ENCODE measurements around the gene CCDC122.

CCDC122 gene

DNA sequence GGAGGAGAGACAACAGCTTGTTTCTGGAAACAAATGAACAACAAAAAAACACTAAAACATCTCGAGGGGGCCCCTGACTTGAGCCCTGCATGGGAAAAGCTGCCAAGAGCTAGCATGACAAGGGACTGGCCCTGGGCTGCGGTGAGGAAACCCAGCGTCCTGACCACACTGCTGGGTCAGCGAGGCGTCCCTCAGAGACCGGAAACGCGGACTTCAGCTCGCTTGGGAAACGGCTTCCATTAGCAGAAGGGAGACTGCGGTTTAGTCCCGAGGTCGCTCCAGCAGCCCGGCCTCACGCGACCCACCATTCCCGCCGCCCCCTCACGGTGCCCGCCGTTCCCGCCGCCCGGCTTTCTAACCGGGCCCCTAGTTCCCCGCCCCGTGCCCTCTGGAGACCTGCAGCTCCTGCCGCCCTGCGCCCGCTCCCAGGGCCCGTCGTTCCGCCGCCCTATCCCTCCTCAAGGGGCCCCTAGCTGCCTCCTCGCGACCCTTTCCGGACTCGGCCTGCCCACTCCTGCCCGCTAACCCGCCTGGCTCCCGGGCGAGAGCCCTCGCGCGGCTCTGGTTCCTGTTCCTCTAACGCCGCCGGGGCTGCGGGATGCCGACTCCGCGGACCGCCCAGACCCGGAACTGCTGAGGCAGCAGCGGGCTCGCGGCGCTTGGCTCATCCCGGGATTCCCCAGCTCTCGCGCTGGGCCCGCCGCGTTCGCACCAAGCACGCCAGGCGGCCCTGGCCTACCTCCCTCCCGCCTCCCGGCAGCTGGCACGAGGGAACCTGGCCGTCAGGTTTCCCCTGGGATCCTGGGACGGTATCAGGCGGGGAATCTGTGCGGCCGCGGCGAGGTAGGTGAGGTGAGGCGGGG, at the start of gene CCDC122:
TSS of gene CCDC122 (minus strand) at position 849 of the 863 bp plus-strand sequence. CDS start 10,364 bp downstream, outside the sequence.
- peak; percentile 83 for DNase-seq

GRCh38 chr13:43924549-43925245, 45.2 kb upstream of the CCDC122 start:
- DNase-seq = no peak

DNA sequence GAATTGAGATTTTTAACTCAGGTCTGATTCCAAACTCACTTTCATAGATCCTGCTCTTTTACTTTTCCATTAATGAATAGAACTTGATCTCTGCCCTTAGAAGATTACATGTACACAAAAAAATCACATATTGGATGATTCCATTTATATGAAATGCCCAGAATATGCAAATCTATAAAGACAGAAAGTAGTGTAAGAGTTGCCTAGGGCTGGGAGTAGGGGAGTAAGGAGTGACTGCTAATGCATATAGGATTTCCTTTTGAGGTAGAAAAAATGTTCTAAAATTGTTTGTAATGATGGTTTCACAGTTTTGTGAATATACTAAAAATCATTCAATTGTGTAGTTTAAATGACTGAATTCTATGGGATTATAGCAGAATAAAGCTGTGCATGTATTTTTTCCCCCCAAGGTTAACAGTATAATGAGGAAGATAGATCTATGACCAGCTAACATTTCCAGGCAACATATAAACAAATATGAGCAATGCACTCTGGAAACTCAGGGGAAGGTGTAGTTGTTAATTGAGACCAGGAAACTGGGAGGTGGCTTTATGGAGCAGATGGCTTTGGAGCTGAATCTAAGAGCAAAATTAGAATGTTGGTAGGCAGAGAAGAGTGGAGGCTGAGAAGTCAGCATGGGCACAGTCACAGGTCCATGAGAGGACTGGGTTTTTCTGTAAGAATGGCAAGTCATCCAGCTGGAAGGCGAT, 41.6 kb upstream of the CCDC122 start:
- DNase-seq = no peak

GRCh38 chr13:43918636-43919035, 39.1 kb upstream of the CCDC122 start:
- no peak for DNase-seq

- DNase-seq = no peak
Measured at GRCh38 chr13:43916828-43917227, 37.3 kb upstream of the CCDC122 start.

- DNase-seq = no peak
Measured at GRCh38 chr13:43915451-43915850, 35.9 kb upstream of the CCDC122 start.

DNA sequence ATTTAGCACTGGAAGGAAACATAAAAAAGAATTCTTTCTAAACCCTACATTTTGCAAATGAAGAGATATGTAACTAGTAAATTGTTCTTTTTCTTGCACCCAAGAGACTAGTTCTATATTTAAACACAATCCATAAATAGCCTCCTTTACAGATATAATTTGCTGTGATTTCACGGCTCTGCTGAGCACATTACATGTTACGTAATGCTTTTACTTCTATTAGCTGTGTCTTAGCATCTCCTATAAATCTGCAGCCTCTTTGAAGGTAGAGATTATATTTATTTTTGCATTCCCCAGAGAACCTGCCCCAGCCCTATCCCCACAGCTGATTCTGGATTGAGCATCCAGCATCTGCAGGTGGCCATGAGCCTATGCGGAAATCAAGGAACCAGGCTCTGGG, 32.3 kb upstream of the CCDC122 start:
- DNase-seq = no peak

GRCh38 chr13:43911278-43911677, 31.7 kb upstream of the CCDC122 start:
- no peak for DNase-seq

DNA sequence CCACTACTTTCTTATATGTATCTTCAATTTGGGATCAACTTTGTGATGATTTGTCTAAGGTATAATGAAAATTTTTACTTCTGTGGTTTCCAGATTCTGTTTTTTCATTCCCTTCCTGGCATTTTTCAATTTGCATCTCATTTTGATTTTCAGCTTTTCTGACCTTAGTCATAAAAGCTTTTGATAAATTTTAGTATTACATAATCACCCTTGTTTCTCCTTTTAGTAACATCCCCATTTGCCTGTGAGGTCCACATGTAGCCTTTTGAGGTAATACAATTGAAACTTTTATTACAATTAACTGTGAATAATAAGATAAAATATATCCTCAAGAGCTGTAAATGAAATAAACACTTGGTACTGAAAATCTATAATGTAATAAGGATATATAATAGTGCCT, 31.3 kb upstream of the CCDC122 start:
- no peak for DNase-seq

DNA sequence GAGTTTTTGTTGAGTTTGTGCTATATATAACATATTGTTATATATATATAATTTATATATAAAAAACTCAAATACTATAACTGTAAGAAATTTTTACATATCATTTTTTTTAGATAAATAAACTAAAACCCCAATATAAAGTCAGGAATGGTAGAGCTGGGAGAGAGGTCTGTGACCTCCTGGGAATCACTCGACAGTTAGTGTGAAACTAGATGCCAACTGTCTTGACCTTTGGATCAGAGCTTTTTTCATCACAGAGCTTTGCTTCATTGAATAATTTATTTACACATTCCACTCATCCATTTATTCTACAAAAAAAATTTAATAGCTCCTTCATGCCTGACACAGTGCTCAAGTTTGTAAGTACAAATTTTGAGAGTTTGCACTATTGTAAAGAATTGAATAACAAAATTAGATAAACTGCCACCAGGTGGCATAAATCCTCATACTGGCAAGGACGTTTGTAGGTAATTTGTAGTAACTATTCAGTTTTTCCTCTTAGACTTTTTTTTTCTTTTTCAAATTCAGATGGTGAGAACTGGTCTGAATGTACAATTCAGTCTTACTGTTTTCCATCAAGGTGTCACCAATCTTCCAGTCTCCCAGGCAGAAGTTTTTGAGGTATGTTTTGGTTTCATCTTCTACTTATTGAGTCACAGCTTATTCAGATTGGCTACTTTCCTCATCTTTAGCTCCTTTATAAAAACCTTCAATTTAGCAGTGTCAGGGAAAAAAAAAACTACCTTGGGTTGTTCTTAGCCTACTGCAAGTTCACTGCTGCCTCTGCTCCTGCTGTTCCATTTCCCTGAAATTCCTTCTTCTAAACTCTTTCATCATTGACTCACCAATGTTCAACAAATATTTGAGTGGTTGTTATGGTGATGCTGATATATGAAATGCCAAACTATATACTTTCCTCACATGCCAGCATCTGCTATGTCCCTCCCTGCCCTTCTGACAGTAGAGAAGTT, 28.9 kb upstream of the CCDC122 start:
- no peak for DNase-seq

DNA sequence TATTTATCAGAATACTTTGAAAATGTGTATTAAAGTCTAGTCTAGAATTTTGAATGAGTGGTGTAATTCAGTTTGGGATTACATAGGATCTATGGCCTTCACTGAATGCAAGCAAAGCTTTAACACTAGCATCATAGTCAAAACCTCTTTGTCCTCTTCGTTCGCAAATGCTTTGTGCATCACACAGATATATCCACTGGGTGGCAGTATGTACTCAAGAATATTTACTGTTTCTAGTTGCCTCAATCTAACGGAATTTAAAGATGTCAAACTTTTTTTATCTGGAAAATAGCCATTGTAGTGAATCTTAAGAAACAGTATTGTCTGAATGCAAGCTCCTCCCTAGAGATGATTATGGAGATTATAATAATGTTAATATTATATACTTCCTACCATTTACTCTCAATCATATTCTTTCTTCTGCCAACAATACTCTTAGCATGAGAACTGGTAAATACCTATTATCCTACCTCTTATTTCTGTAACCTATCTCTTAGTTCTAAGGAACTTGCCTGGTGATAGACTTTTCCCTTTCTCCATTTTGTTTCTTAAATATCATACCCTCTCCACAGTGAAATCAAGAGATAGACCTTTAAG, 26.0 kb upstream of the CCDC122 start:
- no peak for DNase-seq

DNA sequence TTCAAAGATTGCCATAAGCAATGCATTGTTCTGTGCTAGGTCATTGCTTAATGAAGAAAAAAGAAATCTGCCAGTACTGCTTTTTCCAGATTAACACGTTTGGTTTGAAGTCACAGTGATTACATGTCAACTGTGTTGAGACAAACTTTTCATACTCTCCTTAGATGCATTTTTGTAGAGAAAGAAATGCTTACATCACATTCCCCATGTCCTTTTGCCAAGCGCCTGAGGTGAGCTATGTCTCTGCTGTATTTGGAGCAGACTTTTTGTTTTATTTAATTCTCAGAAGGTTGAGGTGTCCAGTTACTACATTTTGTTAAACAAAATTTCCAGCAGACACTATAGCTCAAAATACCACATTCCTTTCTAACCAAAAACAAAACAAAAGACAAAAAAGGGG, 16.4 kb upstream of the CCDC122 start:
- no peak for DNase-seq

DNA sequence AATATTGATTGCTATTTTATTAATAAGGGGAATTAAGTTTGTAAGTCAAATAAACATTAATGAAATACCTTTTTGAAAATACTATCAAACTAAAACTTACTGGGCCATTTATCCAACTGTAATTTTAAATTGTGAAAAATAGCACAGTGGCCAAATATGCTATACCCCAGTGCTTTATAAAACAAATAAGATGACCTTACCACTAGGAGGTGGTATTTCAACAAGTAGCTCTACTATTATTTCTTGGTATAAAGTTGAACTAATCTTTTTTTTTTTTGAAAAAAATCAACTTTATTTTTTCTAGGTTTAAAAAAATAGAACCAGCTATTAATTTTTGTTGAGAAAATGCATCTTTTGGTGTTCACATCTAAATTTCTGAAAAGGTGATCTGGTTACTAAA, 14.9 kb upstream of the CCDC122 start:
- no peak for DNase-seq

DNA sequence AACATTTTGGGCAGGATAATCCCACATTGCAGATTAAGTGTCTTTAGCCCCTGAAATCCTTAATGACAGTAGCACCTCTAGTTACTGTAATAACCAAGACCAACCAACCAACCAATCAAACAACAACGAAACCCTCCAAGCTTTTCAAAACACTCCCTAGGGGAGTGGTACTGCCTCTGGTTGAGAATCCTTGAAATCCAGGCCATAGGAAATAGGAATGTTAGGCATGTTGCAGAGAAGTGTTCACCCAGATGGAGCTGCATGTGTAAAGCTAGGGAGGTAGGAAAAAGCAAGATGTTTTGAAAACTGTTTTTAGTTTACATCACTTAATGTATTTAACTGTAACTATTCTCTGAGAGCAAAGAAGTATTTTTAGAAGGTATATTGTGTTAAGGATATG, 4.7 kb upstream of the CCDC122 start:
- DNase-seq = no peak

- no peak for DNase-seq
Measured at GRCh38 chr13:43883631-43884030, 4.1 kb upstream of the CCDC122 start.

GRCh38 chr13:43881580-43881979, 2.0 kb upstream of the CCDC122 start:
- no peak for DNase-seq

DNA sequence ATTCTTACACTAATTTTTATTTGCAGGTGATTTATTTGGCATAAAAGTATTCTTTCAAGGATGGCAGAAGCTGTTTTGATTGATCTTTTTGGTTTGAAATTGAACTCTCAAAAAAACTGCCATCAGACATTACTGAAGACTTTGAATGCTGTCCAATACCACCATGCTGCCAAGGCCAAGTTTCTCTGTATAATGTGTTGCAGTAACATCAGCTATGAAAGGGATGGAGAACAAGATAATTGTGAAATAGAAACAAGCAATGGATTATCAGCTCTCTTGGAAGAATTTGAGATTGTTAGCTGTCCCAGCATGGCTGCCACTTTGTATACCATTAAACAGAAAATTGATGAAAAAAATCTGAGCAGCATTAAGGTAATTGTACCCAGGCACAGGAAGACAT, 1.4 kb upstream of the CCDC122 start:
- DNase-seq = no peak

DNA sequence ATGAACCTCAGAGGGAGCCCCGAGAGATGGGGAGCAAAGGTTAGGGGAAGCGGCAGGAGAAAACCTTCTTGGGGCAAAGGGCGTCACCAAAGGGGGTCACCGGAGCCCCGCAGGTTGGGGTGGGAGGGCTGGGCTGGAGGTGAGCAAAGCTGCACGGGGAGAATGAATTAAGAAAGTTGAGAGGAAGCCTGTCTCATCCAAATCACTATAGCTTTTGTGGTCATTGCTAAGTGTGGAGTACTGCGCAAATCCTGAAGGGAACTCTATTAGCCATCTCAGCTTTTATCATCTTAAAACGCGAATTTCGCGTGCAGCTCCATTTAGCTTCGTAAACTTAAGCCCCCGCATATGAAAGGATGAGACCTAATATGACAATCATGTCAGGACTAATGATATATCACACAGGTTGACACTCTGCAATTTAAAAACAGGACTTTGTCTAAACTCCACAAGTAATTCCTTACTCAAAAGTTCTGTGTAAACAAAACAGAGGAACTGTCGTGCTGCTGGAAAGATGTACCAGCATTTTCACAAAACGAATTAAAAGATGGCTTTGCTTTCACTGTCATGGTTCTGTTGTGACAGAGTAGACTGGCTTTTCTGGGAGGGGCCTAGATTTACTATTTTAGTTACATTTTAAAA, 795 bp upstream of the CCDC122 start:
- DNase-seq = no peak

GRCh38 chr13:43879755-43880181, 228 bp upstream of the CCDC122 start, which contains the start of gene LACC1:
Gene LACC1, plus strand, starts transcription at chr13:43879904. Its CDS starts 1,082 bp downstream, at chr13:43880986.
- peak; percentile 37 for DNase-seq

- DNase-seq = no peak
Measured at GRCh38 chr13:43877766-43878165, 1.8 kb downstream of the CCDC122 start.

DNA sequence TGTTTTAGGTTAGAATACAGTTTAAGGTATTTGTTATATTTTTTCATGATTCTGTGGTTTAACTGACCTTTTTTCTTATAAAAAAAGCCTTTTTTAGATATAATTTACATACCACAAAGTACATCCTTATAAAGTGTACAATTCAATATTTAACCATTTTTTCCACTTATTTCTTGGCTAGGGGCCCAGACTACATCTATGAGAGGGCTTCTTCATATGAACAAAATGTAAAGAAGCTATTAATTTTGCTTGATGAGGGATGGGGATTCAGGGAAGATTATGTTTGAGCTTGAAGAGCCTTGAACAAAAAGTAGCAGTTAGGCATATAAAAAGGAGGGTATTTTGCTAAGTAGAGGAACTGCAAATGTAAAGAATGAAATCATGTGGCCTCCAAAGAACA, 2.2 kb downstream of the CCDC122 start:
- DNase-seq = no peak

All from CD4-positive, alpha-beta T cell treated with Interleukin-15 for 1 hour (primary cell).